ENCODE results near the gene RYR2.

The RYR2 gene

DNA sequence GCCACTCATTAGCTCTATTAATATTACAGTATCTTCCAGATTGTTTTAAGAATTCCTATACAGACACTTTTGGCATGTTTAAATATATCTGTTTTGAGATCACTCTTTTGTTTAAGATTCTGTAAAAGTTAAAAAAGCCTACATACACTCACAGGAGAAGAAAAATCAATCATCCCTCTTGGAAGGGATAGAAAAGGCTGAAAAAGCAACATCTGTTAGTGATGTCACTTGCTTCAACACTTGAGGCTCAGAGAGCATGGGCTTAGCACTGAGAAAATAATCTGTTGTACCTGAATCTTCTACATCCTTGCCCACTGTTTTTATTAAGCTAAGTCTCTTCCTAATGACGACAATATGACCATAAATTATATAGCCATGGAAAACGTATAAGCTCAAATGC is 721.8 kb downstream of the RYR2 start:
- Mint-ChIP-seq H3K4me1 (no peaks in the 10 kb centered on the region), H3K9me3 (no peaks in the 10 kb centered on the region), H3K36me3 (no peaks in the 10 kb centered on the region), H3K4me3 (no peak overlapping the region), H3K27me3 (no peaks in the 10 kb centered on the region), H3K27ac (no peak overlapping the region)

DNA sequence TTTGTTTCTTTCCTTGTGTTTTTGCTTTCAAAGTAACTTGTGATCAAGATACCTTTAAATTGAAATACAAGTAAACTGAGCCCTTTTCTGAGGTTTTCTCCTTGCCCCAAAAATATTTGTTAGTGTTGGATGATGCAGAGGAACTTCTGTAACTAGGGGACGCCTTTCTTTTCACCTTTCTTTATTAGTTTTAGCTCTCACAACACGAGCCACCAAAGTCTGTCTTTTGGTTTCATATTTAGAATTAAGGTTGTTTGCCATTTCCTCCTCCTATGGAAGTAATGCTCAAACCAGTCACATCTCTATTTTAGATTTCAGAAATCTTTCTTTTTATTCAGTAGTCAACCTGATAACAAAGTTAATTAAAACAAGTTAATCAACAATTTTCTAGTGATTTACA is 727.9 kb downstream of the RYR2 start:
- Mint-ChIP-seq H3K4me1 (no peaks in the 10 kb centered on the region), H3K27me3 (no peaks in the 10 kb centered on the region), H3K36me3 (no peaks in the 10 kb centered on the region), H3K27ac (no peak overlapping the region), H3K9me3 (peaks cover 9% of the 10 kb centered on the region), H3K4me3 (no peak overlapping the region)

DNA sequence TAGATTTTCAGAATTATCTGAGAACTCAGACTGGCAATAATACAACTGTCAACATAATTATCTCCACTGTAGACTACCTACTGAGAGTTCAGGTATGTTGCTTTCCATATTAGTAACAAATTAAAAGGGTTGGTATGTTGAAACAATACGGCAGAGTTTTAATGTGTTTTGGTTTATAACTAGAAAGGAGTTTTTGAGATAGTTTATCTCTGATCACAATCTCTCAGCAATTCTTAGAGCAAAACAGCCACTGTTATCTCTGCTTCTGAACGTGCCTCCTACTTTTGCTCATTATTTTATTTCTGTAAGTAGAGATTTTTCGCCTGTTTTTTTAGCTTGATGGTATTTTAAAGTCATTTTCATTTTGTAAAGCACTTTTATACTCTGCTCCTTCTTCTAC is 730.0 kb downstream of the RYR2 start:
- Mint-ChIP-seq H3K9me3 (peaks cover 9% of the 10 kb centered on the region), H3K36me3 (no peaks in the 10 kb centered on the region), H3K4me1 (no peaks in the 10 kb centered on the region), H3K27me3 (no peaks in the 10 kb centered on the region), H3K27ac (no peak overlapping the region), H3K4me3 (no peak overlapping the region)

DNA sequence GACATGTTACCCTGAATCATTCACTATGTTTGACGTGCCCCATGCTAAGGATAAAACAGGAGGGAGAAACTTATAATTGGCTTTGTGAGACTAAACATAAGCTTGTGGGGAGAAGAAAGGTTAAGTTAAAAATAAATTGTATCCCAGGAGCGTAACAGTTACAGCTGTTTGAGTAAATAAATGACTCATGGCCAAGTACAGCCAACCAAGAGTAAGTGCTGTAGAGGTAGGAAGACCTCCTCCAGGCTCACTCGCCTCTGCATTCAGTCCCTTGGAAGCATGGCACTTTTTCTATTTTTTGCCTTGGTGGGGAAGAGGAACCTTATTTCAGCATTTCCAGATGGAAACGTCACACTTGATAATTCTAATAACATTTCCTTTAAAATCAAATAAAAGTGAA is 732.3 kb downstream of the RYR2 start:
- no peaks in the 10 kb centered on the region for H3K36me3 Mint-ChIP-seq
- no peaks in the 10 kb centered on the region for H3K4me1 Mint-ChIP-seq
- H3K9me3 Mint-ChIP-seq = peaks cover 9% of the 10 kb centered on the region
- no peaks in the 10 kb centered on the region for H3K27me3 Mint-ChIP-seq
- no peak overlapping the region for H3K4me3 Mint-ChIP-seq
- H3K27ac Mint-ChIP-seq = no peak overlapping the region

DNA sequence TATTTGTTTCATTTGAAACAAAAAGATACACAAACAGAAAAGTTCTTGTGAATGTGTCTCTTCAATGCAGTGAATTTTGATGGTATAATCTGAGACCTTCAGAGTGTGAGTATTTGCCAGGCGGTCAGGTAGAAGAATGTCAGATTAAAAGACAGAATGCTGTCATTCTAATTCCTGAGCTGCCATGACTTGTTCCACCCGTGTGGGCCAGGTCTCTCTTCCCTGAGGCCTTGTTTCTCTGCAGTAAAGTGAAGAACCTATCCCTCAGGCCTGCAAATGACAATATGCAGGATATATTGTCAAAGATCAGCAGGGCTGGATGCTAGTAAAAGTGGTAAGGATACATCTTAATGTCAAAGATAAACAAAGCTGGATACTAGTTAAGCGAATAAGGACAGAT is 737.4 kb downstream of the RYR2 start:
- H3K36me3 Mint-ChIP-seq = no peaks in the 10 kb centered on the region
- no peak overlapping the region for H3K27ac Mint-ChIP-seq
- H3K4me1 Mint-ChIP-seq = no peaks in the 10 kb centered on the region
- no peaks in the 10 kb centered on the region for H3K27me3 Mint-ChIP-seq
- no peaks in the 10 kb centered on the region for H3K9me3 Mint-ChIP-seq
- H3K4me3 Mint-ChIP-seq = no peak overlapping the region

DNA sequence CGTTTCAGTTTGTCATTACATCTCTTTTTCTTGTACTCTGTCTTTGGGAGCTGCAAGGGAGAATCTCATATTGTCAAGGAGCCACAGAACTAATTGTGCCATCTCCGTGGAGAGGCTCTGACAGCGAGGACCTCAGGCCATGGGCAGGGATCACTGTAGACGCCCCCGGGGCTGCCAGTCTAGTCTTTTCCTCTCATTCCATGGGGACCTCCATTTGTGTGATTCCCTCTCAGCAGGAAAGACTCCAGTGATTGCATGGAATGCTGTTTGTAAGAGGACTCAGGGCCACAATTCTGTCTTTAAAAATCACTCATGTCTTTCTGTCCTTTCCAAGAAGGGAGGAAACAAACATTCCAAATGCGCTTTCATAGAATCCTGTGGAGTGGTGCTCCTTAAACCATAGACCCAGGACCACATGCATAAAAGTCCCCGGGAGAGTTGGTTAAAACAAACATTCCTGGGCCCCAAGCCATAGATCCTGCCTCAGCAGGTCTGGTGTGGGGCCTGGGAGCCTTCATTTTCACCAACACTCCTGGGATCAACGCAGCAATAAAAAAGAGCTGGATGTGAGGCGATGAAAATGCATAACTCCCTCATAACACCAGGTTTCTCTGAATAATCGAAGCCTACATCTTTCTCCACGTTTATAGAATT is 744.2 kb downstream of the RYR2 start:
- Mint-ChIP-seq H3K27ac (no peak overlapping the region), H3K36me3 (no peaks in the 10 kb centered on the region), H3K4me1 (no peaks in the 10 kb centered on the region), H3K27me3 (no peaks in the 10 kb centered on the region), H3K9me3 (peaks cover 4% of the 10 kb centered on the region), H3K4me3 (no peak overlapping the region)

DNA sequence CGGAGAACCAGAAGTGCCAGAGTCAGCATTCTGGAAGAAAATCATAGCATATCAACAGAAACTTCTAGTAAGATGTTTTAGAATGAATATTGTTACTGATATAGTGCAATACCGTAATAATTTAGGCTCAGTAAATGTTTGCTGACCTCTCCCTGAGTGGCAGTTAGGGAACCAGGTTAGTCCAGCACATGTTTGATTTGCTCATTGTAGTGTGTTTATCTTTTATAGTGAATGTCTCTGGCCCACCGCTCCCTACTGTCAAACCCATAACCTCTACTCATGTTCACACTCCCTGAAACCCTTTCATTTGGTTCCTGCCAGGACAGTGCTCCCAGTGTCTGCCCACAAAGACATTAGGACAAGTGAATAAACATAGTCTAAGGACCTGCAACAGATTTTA is 746.1 kb downstream of the RYR2 start:
- Mint-ChIP-seq H3K9me3 (peaks cover 5% of the 10 kb centered on the region), H3K27me3 (no peaks in the 10 kb centered on the region), H3K36me3 (no peaks in the 10 kb centered on the region), H3K27ac (no peak overlapping the region), H3K4me3 (no peak overlapping the region), H3K4me1 (no peaks in the 10 kb centered on the region)

DNA sequence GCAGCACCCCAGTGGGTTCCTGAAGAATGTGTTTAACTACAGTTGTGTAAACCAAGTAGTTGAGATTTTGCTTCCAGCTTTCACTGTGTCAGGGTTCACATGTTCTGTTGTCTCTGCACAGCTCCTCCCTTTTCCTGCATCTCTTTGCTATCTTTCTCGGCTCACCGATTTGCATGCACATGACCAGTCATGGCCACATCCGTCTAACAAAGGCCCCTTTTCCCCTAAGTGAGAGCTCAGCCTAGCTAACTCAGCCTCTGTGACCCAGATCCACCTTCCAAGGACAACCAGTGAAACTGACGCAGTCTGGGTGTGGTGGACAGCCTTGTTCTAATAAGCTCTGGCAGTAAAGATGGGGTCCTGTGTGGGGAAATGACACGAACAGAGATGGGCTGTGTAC is 747.6 kb downstream of the RYR2 start:
- peaks cover 5% of the 10 kb centered on the region for H3K9me3 Mint-ChIP-seq
- H3K27ac Mint-ChIP-seq = no peak overlapping the region
- no peak overlapping the region for H3K4me3 Mint-ChIP-seq
- no peaks in the 10 kb centered on the region for H3K27me3 Mint-ChIP-seq
- H3K36me3 Mint-ChIP-seq = no peaks in the 10 kb centered on the region
- no peaks in the 10 kb centered on the region for H3K4me1 Mint-ChIP-seq

DNA sequence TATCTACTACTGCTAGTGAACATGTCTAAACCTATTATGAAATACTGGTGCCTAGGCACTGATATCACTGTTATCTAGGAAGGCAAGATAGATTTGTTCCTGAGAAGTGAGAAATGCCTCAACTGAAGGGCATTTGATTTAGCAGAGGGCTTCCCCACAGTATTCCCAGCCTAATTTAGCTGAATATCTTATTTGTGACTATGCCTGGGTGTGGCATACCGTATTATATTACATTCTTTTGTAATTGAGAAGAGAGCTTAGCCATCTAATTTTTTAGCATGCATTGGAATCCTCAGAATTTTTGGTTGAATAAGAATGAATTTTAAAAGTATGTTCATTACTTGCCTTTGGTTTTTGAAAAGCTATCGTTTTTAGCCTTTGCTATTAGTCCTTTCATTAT is 749.6 kb downstream of the RYR2 start:
- Mint-ChIP-seq H3K36me3 (no peaks in the 10 kb centered on the region), H3K4me3 (no peak overlapping the region), H3K27me3 (no peaks in the 10 kb centered on the region), H3K27ac (no peak overlapping the region), H3K9me3 (peaks cover 5% of the 10 kb centered on the region), H3K4me1 (no peaks in the 10 kb centered on the region)

DNA sequence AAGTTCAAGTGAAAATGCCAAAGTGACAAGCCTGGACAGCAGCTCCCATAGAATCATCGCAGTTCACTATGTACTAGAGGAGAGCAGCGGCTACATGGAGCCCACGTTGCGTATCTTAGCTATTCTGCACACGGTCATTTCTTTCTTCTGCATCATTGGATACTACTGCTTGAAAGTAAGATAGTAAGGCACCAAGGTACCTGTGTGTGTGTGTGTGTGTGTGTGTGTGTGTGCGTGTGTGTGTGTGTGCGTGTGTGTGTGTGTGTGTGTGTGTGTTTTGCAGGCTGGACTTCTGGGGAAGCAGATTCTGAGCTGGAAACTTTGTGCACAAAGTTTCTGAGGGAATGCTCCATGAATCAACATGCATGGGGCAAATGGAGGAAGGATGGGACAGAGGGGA is 750.2 kb downstream of the RYR2 start:
- peaks cover 5% of the 10 kb centered on the region for H3K9me3 Mint-ChIP-seq
- H3K36me3 Mint-ChIP-seq = no peaks in the 10 kb centered on the region
- H3K4me3 Mint-ChIP-seq = no peak overlapping the region
- H3K4me1 Mint-ChIP-seq = no peaks in the 10 kb centered on the region
- H3K27ac Mint-ChIP-seq = no peak overlapping the region
- H3K27me3 Mint-ChIP-seq = no peaks in the 10 kb centered on the region

DNA sequence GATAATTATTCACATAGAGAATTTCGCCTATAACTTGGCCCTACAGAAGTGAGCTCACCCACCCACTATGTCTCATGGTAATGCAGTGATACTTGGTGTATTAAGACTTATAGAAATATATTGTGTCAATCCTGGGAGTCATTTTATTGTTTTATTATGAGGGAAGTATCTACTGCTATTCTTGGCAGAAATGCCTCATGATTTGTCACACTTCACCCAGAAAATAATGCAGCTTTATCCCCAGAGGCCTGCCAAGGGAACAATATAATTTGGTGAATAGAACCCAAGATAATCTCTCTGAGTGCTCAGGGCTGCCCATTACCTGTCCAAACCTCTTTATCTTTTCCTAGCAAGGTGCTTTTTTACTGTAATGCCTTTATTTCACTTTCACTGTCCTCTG is 750.7 kb downstream of the RYR2 start:
- H3K36me3 Mint-ChIP-seq = no peaks in the 10 kb centered on the region
- peaks cover 5% of the 10 kb centered on the region for H3K9me3 Mint-ChIP-seq
- H3K4me1 Mint-ChIP-seq = no peaks in the 10 kb centered on the region
- H3K27me3 Mint-ChIP-seq = no peaks in the 10 kb centered on the region
- no peak overlapping the region for H3K4me3 Mint-ChIP-seq
- no peak overlapping the region for H3K27ac Mint-ChIP-seq

DNA sequence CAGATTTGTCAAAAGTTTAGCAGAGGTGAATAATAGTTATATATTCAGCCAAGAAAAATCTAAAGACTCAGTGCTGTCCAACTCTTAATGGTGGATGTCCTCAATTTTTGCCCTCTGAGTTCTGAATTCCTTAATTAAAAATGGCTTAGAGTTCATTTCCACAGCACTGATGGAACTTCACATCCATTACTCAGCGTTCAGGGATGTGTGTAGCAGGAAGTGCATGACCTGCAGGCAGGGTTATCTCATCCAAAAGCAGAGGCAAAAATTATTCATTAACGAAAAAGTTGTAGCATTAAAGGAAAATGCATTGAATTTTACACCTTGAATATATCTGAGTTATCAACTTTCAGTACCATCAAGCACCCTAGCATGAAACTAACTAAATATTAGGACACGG is 752.1 kb downstream of the RYR2 start:
- Mint-ChIP-seq H3K9me3 (peaks cover 5% of the 10 kb centered on the region), H3K27ac (no peak overlapping the region), H3K4me1 (no peaks in the 10 kb centered on the region), H3K27me3 (no peaks in the 10 kb centered on the region), H3K36me3 (no peaks in the 10 kb centered on the region), H3K4me3 (no peak overlapping the region)

DNA sequence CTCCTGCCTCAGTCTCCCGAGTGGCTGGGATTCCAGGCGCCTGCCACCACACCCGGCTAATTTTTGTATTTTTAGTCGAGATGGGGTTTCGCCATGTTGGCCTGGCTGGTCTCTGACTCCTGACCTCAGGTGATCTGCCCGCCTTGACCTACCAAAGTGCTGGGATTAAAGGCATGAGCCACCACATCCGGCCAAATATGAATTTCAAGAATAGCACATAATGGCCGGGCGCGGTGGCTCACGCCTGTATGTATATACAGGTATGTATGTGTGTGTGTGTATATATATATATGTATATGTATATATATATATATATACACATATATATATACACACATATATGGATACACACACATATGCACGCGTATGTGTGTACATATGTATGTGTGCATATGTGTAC is 753.6 kb downstream of the RYR2 start:
- H3K36me3 Mint-ChIP-seq = no peaks in the 10 kb centered on the region
- no peak overlapping the region for H3K4me3 Mint-ChIP-seq
- H3K4me1 Mint-ChIP-seq = no peaks in the 10 kb centered on the region
- H3K27ac Mint-ChIP-seq = no peak overlapping the region
- H3K9me3 Mint-ChIP-seq = peaks cover 5% of the 10 kb centered on the region
- no peaks in the 10 kb centered on the region for H3K27me3 Mint-ChIP-seq

DNA sequence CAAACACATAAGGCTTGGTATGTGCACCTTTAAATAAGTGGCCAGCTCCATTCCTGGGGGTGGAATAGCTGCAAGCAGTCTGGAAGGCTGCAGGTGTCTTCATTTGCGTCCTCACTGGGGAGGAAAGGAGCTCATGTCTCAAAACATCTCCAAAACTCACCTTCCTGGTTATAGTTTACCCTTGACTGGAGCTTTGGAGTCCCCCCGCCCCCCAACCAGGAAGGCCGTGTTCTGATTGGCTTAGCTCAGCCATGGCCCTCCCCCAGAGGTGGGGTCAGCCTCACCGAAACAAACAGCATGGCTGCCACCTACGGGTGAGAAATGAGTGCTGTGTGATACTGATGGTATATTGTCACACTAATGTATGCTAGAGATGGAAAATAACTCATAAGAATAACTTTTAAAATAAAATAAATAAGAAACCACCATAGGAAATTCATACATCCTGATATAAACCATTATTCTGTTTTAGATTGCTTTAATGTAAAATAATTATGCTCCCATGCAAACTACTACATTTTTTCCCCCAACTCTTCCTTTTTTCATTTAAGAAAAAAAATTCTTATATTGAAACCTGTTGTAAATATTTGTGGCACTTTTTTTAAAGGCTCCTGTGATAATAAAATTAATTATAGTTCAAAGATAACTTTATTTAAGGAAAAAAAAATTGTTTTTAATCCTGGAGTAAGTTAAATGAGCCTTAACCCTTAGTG is 757.9 kb downstream of the RYR2 start:
- Mint-ChIP-seq H3K4me1 (no peaks in the 10 kb centered on the region), H3K36me3 (no peaks in the 10 kb centered on the region), H3K27me3 (peaks cover 3% of the 10 kb centered on the region), H3K27ac (no peak overlapping the region), H3K9me3 (no peaks in the 10 kb centered on the region), H3K4me3 (no peak overlapping the region)

DNA sequence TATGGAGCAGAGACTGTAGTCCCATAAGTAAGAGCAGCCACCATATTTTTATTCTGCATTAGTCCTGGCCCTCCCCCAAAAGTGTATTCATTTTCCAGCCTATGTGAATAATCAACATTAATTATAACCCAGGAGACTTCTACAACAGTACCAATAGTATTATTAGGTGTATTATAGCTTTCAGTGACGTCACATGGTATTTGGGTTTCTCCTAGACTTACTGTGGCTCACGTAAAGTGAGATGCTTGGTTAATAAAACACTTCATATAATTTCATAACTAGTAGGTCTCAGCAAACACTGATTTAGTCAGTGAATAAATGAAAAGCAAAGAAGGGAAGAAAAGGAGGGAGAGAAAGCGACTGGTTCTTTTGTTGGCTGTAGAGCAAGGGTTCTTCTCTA is 762.5 kb downstream of the RYR2 start:
- Mint-ChIP-seq H3K4me1 (no peaks in the 10 kb centered on the region), H3K9me3 (no peaks in the 10 kb centered on the region), H3K27me3 (peaks cover 3% of the 10 kb centered on the region), H3K36me3 (no peaks in the 10 kb centered on the region), H3K4me3 (no peak overlapping the region), H3K27ac (no peak overlapping the region)

DNA sequence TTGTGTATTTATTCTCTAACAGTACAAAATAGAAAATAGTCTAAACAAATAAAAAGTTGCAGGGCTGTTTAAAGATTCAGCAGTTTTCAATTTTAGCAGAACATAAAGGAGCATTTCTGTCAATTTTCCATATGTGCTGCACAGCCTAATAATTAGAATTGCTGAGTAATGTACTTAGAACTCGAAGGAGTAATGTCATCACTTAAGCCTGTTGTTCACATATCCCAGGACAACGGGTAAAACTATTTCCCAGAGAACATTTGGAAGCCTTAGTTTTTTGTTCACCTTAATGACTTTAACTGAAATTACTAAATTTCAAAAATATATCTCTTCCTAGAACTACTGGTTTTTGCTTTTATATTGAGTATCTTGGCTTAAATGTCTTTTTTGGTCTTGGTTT is 767.1 kb downstream of the RYR2 start:
- Mint-ChIP-seq H3K36me3 (no peaks in the 10 kb centered on the region), H3K4me1 (no peaks in the 10 kb centered on the region), H3K9me3 (no peaks in the 10 kb centered on the region), H3K4me3 (no peak overlapping the region), H3K27ac (no peak overlapping the region), H3K27me3 (peaks cover 3% of the 10 kb centered on the region)

DNA sequence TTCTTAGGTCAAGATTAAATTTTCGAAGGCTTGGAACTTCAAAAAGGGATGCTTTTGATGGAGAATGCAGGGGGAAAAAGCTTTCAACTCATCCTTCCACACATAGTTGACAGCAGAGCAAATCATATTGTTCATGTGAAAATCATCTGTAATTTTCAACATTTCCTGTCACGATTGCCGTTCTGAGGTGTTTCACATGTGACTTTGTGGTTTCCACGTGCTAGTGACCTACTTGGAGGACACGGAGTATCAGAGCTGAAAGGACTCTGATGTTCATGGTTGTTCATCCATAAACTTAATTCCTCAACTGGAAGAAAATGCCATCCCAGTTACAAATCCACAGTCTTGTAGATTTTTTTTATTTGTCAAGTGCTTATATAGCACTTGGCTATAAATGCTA is 769.6 kb downstream of the RYR2 start:
- H3K4me1 Mint-ChIP-seq = no peaks in the 10 kb centered on the region
- H3K27me3 Mint-ChIP-seq = peaks cover 3% of the 10 kb centered on the region
- no peaks in the 10 kb centered on the region for H3K36me3 Mint-ChIP-seq
- H3K9me3 Mint-ChIP-seq = no peaks in the 10 kb centered on the region
- H3K4me3 Mint-ChIP-seq = no peak overlapping the region
- H3K27ac Mint-ChIP-seq = no peak overlapping the region
